Sciatic nerve (tissue), 2 donors: ENCODE data around the gene CAMK2N2. TPM values are rescaled to one million over a fixed set of nuclear protein-coding genes. Genes with fewer than 3 reads are reported as not detected.

Experiments
- ATAC-seq: fragments of 200-7000 bp; cut with Tn5 transposase; one replicate; pipeline ENCODE4 v1.9.1; 2020; ENCODE audit warnings: mild to moderate bottlenecking, moderate library complexity
- DNase-seq: peaks from one replicate; pipeline ENCODE4 v3.0.0-alpha.2; 2020; ENCODE audit warnings: low spot score
- intact Hi-C: fragments of 100-400 bp; cut with DNase I; formaldehyde crosslinking; loops from one replicate; pipeline ENCODE4 v1.14.2; 2022
- total RNA-seq: library from RNA; stranded (reverse); fragmentation: NEBNext Ultra II Directional; extraction: Animal tissue kit (Norgen Biotek cat#: 25700); gene quantifications from one replicate; pipeline ENCODE4 v1.2.1, GENCODE V29; 2021
- donor health status: DM: no; HTN: no; CAD: no.
- donor health status: DM: no; HTN: no; CAD: no.

Gene CAMK2N2
- total RNA-seq, 1 donor from 2014 or later, result 0.53 TPM

GRCh38 chr3:184248454-184249411, 12.6 kb downstream of the CAMK2N2 start, which contains the start of gene ALG3:
Gene ALG3, minus strand, starts transcription at chr3:184248962. Its CDS starts 22 bp downstream, at chr3:184248940.
- DNase-seq (peak; percentile 92), ATAC-seq (peak; percentile 91)
- intact Hi-C loops, result no loop called here

GRCh38 chr3:184242297-184242685, 19.1 kb downstream of the CAMK2N2 start:
- DNase-seq (no peak), ATAC-seq (no peak)
- intact Hi-C loops, result no loop called here

DNA sequence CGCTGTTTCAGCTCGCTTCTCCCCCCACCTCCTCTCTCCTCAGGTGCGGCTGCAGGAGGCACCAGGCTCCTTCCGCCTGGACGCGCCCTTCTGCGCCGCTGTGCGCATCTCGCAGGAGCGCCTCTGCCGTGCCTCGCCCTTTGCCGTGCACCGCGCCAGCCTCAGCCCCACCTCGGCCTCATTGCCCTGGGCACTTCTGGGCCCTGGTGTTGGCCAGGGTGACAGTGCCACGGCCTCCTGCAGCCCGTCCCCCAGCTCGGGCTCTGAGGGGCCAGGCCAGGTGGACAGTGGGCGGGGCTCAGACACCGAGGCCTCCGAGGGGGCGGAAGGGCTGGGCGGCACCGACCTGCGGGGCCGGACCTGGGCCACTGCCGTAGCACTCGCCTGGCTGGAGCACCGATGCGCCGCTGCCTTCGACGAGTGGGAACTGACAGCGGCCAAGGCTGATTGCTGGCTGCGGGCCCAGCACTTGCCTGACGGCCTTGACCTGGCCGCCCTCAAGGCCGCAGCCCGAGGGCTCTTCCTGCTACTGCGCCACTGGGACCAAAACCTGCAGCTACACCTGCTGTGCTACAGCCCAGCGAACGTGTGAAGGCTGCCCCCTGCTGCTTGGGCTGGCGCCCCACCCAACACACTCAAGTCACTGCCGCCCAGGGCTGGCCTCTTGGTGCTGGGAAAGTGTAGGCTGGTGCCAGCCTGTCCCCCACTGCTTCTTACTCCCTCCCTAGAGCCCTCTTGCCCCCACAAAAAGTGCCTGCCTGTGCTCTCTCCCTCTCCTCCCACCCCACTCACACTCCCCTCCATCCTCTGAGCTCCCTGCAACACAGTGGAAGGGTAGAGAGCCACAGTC, 19.7 kb downstream of the CAMK2N2 start:
- no peak for DNase-seq
- intact Hi-C loops, result no loop called here

GRCh38 chr3:184241141-184241446, 20.3 kb downstream of the CAMK2N2 start:
- intact Hi-C loops, result no loop called here
- no peak for DNase-seq
- ATAC-seq, result no peak

More for the DNA sequence above, 19.7 kb downstream of the CAMK2N2 start:
- peak; percentile 60 for ATAC-seq

DNA sequence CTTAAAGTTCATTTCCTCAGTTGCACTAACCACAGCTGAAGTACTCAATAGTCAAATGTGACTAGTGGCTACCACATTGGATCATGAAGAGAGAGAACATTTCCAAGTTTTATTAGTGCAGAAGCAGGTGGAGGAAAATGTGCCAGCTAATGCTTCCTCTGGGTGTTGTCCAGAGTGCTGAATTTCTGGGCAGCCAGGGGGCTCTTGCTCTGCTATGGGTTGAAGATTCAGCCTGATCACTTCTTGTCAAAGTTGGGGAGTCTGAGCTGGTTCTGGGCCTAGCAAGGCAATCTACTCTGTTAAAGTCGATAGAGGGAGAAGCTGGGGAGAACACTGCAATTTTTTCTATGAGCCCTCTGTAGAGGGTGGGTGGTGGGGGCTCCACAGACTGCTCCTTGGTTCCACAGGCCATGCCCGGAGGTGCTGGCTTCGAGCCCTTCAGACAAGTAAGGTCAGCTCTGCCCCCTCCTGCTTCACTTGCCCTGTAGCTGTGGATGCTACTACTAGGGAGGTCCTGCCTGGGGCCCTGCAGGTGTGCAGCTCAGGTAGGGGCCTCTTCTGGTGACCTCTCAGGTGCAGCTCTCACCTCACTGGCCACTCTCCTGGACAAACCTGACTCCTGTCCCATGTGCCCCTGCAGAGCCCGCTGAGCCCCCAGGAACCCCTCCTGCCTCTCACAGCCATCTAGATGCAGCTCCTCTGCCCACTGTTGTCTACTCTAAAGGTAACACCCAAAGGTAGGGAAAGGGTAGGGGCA, 20.8 kb downstream of the CAMK2N2 start:
- intact Hi-C loops, result no loop called here
- no peak for ATAC-seq

GRCh38 chr3:184239708-184240107, 21.6 kb downstream of the CAMK2N2 start:
- DNase-seq, result no peak
- intact Hi-C loops, result no loop called here
- no peak for ATAC-seq

More for the DNA sequence above, 20.8 kb downstream of the CAMK2N2 start:
- no peak for DNase-seq

GRCh38 chr3:184239221-184239620, 22.1 kb downstream of the CAMK2N2 start:
- no peak for DNase-seq
- intact Hi-C loops, result no loop called here
- no peak for ATAC-seq

DNA sequence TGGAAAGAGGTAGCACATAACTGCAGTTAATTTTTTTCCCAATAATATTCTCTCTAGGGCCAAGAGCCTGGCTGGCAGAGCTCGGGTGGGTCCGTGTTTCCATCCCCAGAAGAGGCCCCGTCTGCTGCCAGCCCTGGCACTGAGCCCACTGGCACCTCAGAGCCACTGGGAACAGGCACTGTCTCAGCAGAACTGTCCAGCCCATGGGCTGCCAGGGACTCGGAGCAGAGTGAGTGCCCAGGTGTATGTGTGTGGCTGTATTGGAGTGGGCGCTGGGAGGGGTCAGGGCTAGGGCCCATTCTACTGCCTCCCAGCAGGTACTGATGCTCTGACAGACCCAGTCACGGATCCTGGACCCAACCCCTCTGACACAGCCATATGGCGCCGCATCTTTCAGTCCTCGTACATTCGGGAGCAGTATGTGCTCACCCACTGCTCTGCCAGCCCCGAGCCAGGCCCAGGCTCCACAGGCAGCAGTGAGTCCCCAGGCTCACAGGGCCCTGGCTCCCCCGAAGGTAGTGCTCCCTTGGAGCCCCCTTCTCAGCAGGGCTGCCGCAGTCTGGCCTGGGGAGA, 23.0 kb downstream of the CAMK2N2 start:
- intact Hi-C loops, result no loop called here
- no peak for ATAC-seq
- DNase-seq, result no peak

GRCh38 chr3:184237807-184238206, 23.5 kb downstream of the CAMK2N2 start:
- intact Hi-C loops, result no loop called here
- DNase-seq (no peak), ATAC-seq (no peak)

DNA sequence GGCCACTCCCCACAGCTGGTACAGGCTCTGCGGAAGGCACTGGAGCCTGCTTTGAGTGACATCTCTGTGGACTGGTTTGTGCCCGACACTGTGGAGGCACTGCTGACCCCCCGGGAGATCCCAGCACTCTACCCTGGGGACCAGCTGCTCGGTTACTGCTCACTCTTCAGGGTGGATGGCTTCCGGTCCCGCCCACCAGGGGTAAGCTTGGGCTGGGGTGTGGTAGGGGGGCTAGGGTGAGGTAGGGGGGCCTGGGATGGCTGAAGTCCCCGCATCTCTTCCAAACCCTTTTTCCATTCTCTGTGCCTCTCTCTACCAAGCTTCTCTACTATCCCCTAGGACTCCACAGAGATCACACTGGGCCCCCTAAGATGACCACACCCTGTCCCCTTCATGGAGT, 24.1 kb downstream of the CAMK2N2 start:
- DNase-seq, result no peak
- intact Hi-C loops, result no loop called here
- no peak for ATAC-seq

DNA sequence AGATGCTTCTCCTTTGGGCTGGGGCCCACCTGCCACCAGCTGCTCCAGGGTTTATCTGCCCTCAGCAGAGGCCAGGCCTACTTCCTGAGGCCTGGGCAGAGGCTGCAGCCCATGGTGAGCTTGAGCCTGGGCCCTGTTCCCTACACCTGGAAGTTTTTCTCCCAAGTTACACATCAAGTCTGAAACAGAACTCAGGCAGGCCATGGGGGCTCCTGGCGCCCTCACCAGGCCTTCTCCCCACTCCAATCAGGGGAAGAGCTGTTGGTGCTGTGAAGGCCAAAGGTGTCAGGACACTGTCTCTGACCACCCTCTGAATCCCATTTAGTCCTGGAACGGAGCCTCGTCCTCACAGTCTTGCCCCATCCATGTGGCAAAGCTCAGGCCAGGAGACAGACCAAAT, 24.7 kb downstream of the CAMK2N2 start:
- no peak for ATAC-seq
- DNase-seq, result no peak
- intact Hi-C loops, result no loop called here

- ATAC-seq (no peak), DNase-seq (peak; percentile 34)
- intact Hi-C loops, result no loop called here
Observed at GRCh38 chr3:184236033-184236410, 25.3 kb downstream of the CAMK2N2 start.

DNA sequence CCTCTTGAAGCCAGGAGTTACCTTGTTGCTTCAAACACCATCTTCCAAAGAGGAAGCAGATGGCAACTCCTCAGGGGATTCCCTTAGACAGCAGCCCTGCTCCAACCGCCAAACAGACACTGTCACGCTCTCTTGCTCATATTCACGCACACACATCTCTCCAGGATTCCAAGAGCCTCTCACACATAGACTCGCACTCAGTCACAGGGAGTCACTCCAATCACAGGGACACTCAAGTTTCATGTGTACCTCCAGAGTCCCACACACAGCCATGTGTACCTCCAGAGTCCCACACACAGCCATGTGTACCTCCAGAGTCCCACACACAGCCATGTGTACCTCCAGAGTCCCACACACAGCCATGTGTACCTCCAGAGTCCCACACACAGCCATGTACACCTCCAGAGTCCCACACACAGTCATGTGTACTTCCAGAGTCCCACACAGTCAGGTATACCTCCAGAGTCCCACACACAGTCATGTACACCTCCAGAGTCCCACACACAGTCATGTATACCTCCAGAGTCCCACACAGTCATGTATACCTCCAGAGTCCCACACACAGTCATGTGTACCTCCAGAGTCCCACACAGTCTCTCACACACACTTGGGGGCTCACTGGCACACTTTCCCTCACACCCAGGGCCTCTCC, 25.8 kb downstream of the CAMK2N2 start:
- ATAC-seq (no peak), DNase-seq (no peak)

DNA sequence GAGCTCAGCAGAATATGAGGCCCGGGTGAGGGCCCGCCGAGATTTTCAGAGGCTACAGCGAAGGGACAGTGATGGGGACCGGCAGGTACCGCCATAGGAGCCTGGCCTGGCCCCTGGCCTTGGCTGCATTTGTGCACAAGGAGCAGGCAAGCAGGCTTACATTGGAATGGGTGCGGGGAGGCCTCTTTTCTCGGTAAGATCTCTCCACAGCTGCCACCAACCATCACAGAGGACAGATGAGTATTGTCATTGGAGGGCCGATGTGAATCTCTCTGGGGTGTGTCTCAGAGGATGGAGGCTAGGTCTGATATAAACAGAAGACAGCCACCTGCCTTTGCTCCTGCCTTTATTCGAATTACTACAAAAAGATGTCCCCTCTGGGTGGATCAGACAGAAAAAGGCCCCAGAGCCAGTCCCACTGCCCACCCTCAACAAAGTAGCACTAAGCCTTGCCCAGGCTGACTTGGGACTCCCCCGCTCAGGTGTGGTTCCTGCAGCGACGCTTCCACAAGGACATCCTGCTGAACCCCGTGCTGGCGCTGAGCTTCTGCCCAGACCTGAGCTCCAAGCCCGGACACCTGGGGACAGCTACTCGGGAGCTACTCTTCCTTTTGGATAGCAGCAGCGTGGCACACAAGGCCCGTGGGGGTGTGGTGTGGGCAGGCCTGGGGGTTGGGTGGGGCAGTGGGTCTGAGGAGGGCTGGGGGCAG, 26.5 kb downstream of the CAMK2N2 start:
- ATAC-seq (no peak), DNase-seq (peak; percentile 42)
- intact Hi-C loops, result no loop called here

More for the DNA sequence above, 25.8 kb downstream of the CAMK2N2 start:
- intact Hi-C loops, result no loop called here

DNA sequence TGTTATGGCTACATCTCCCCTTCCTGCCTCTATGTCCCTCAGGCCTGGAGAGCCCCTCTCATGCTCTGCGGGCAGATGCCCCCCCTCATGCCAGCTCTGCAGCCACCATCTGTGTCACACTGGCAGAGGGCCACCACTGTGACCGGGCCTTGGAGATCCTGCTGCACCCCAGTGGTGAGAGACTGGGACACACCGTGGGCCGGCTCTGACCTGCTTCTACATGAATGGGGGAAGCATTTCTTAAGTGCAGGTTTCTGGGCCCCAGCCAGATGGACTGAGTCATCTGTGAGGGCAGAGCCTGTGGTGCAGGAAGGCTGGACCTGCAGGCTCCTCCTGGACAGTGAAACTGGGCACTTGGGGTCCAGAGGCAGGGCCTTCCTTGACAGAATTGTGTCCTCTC, 27.1 kb downstream of the CAMK2N2 start:
- no peak for ATAC-seq
- intact Hi-C loops, result no loop called here
- DNase-seq, result peak; percentile 58

DNA sequence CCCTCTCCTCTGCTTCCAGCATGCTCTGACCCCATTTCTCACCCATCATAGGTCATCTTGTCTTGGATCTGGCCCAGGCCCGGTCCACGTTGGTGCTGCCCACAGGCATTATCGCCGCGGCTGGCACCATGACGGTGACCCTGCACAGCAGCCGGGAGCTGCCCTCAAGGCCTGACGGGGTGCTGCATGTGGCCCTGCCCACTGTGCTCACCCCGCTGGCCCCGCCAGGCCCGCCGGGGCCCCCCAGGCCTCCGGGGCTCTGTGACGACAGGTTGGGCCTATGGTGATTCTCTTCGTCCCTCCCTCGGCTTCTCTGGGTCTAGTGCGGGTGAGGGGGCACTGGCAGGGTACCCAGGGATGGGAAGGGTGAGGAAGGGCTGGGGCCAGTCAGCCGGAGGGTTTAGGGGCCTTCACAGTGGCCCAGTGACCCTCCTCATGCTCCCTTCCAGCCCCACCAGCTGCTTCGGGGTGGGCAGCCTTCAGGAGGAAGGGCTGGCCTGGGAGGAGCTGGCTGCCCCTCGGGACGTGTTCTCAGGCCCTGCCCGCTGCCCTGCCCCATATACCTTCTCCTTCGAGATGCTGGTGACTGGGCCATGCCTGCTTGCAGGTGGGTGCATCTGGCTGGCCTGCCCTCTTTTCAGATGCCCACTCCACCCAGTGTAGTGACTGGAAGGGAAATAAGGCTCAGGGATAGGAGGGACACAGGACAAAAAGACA, 28.1 kb downstream of the CAMK2N2 start:
- intact Hi-C loops, result no loop called here
- DNase-seq (peak; percentile 46), ATAC-seq (no peak)

- ATAC-seq, result no peak
- intact Hi-C loops, result no loop called here
Observed at GRCh38 chr3:184231671-184232070, 29.7 kb downstream of the CAMK2N2 start.

More at GRCh38 chr3:184231671-184232070, 29.7 kb downstream of the CAMK2N2 start:
- DNase-seq, result peak; percentile 13
